ENCODE measurements around the gene HS6ST3. TPM values are rescaled to one million over a fixed set of nuclear protein-coding genes. Genes with fewer than 3 reads are reported as not detected.

Gene HS6ST3
- total RNA-seq, 2 experiments from 2014 or later: not detected

DNA sequence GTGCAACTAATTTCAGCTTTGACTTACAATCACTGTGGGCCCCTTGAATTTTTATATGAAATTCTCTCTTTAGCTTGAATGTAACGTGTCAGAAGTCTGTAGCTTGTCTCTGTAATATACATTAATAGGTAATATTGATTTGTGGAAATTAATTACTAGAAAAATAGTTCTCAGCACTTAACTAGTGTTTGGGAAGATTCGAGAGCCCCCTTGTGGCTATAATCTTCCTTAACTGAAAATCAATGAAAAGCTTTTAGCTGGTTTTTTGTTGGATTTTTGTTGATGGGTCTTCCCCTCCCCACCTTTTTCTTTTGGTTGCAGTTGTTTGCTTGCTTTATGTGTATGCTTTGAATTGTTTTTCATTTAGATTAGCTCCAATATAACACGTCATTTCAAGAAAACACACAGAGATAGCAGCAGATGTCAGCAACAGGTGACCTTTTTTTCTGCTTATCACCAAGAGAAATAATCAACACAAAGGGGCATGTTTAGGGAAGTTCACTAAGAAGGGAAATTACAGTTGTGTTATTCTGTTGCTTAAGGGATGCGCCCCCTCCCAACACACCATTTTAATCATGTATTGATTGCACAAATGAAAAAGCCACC, 727.5 kb downstream of the HS6ST3 start:
- ATAC-seq (no peak), DNase-seq (no peak)
- Mint-ChIP-seq H3K4me3 (no peak overlapping the region), H3K27me3 (no peaks in the 10 kb centered on the region), H3K36me3 (ENCODE audit: low read depth) (no peaks in the 10 kb centered on the region), H3K4me1 (ENCODE audit: low read depth) (no peaks in the 10 kb centered on the region), H3K9me3 (peaks cover 8% of the 10 kb centered on the region), H3K27ac (no peak overlapping the region)
- TF ChIP-seq CTCF (IDR thresholded peaks at IDR 0.05): peak; percentile 29
- ChIA-PET POLR2A (no interaction called here), CTCF (interaction anchor here (0.8 to 1.7 kb wide), 8 partner anchors 10 to 795 kb away, joined by 3 read pairs; no protein-coding TSS in a partner anchor)
- intact Hi-C loops (cut with micrococcal nuclease): no loop called here

DNA sequence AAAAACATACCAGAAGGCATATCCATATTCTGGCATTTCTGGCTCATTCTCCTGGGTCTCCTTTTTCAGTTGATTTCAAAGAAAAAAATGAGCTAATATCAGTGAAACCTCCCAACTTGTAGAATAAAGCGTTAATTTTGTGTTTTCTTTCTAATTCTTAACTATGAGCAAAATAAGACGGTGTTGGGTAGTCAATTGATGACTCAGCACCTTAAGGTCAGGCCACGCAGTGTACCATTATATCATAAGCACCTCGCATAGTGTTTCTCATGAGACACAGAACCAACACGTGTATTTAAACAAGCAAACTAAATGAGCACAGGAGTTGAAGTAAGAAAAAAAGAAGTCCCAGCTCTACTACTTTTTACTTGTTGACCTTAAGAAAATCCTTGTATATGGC, 729.5 kb downstream of the HS6ST3 start:
- Mint-ChIP-seq H3K9me3 (peaks cover 2% of the 10 kb centered on the region), H3K27me3 (no peaks in the 10 kb centered on the region), H3K36me3 (ENCODE audit: low read depth) (no peaks in the 10 kb centered on the region), H3K4me1 (ENCODE audit: low read depth) (no peaks in the 10 kb centered on the region), H3K27ac (no peak overlapping the region), H3K4me3 (no peak overlapping the region)
- TF ChIP-seq CTCF (IDR thresholded peaks at IDR 0.05): no peak
- ChIA-PET POLR2A (no interaction called here), CTCF (interaction anchor here (1.7 kb wide), 1 partner anchor 291 kb away, joined by 3 read pairs; no protein-coding TSS in a partner anchor)
- no peak for ATAC-seq
- intact Hi-C loops (cut with micrococcal nuclease): no loop called here
- DNase-seq: no peak

GRCh38 chr13:96821381-96821780, 731.5 kb downstream of the HS6ST3 start:
- Mint-ChIP-seq H3K9me3 (no peaks in the 10 kb centered on the region), H3K27ac (no peak overlapping the region), H3K4me1 (ENCODE audit: low read depth) (no peaks in the 10 kb centered on the region), H3K4me3 (no peak overlapping the region), H3K36me3 (ENCODE audit: low read depth) (no peaks in the 10 kb centered on the region), H3K27me3 (peaks cover 1% of the 10 kb centered on the region)
- POLR2A ChIA-PET: no interaction called here
- ATAC-seq: no peak
- intact Hi-C loops (cut with micrococcal nuclease): no loop called here
- DNase-seq: no peak
- CTCF ChIA-PET: no interaction called here
- no peak for TF ChIP-seq CTCF (IDR thresholded peaks at IDR 0.05)

- Mint-ChIP-seq H3K4me1 (ENCODE audit: low read depth) (no peaks in the 10 kb centered on the region), H3K27me3 (peaks cover 2% of the 10 kb centered on the region), H3K9me3 (no peaks in the 10 kb centered on the region), H3K4me3 (no peak overlapping the region), H3K36me3 (ENCODE audit: low read depth) (no peaks in the 10 kb centered on the region), H3K27ac (no peak overlapping the region)
- CTCF ChIA-PET: no interaction called here
- POLR2A ChIA-PET: no interaction called here
- intact Hi-C loops (cut with micrococcal nuclease): no loop called here
- DNase-seq (no peak), ATAC-seq (no peak)
- no peak for TF ChIP-seq CTCF (IDR thresholded peaks at IDR 0.05)
Observed at GRCh38 chr13:96821971-96822370, 732.1 kb downstream of the HS6ST3 start.

DNA sequence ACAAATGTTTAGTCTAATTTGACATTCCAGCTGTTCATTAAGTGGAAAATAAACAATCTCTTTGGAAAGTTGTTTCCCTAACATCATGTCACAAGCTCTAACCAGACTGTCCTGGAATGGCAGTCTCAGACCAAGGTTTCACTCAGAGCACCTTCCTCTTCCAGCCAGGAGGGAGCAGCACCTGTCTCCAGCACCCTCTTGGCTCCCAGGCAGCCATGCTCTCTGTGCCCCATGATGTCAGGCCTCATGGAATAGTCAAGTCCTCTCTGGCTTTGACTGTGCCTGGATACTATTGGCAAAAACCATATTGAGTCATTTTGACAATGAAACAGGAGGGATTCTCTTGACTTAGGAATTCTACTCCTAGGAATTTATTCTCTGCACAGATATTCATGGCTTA, 733.0 kb downstream of the HS6ST3 start:
- H3K36me3 Mint-ChIP-seq (ENCODE audit: low read depth): no peaks in the 10 kb centered on the region
- no peak for TF ChIP-seq CTCF (IDR thresholded peaks at IDR 0.05)
- intact Hi-C loops (cut with micrococcal nuclease): no loop called here
- H3K4me3 Mint-ChIP-seq: no peak overlapping the region
- H3K27me3 Mint-ChIP-seq: peaks cover 2% of the 10 kb centered on the region
- ChIA-PET POLR2A (no interaction called here), CTCF (interaction anchor here (0.8 kb wide), 1 partner anchor 135 kb away, joined by 3 read pairs; no protein-coding TSS in a partner anchor)
- ATAC-seq (no peak), DNase-seq (no peak)
- H3K4me1 Mint-ChIP-seq (ENCODE audit: low read depth): no peaks in the 10 kb centered on the region
- no peak overlapping the region for H3K27ac Mint-ChIP-seq
- H3K9me3 Mint-ChIP-seq: no peaks in the 10 kb centered on the region
